ENCODE data around the gene UIMC1. TPM values are rescaled to one million over a fixed set of nuclear protein-coding genes. Genes with fewer than 3 reads are reported as not detected.

UIMC1 gene
- total and polyA plus RNA-seq, 2 donors (not counting 1 experiment from before 2014, with no cell fraction given): 49.2 to 98.1 TPM

GRCh38 chr5:176864755-176865154 lies 141.8 kb downstream of the UIMC1 start:
- H3K27me3 Mint-ChIP-seq: peaks cover 29% of the 10 kb centered on the region

GRCh38 chr5:176863765-176864098 lies 142.8 kb downstream of the UIMC1 start:
- no peaks in the 10 kb centered on the region for H3K79me2 ChIP-seq (ENCODE audit: control insufficient read depth, insufficient read depth, low read length)
- H3K4me2 ChIP-seq (replicated peaks; ENCODE audit: low read depth, low read length, poor library complexity, severe bottlenecking): no peak overlapping the region
- H3K4me3 ChIP-seq (ENCODE audit: control extremely low read depth in 1 of 5, extremely low read depth in 1 of 5, insufficient read depth in 1 of 5, low read depth in 2 of 5, low read length in 4 of 5): no peak overlapping the region
- H3K36me3 ChIP-seq (replicated peaks in 1 of 2; ENCODE audit: control extremely low read depth in 1 of 2, control insufficient read depth in 1 of 2, extremely low read depth in 1 of 2, insufficient read depth in 2 of 2, low read length in 1 of 2): no peaks in the 10 kb centered on the region
- H3K9me3 ChIP-seq (ENCODE audit: control extremely low read depth in 1 of 3, control insufficient read depth in 2 of 3, insufficient read depth in 1 of 3, low read length in 2 of 3): peaks cover 0 to 5% (median 0%) of the 10 kb centered on the region in 3 donors
- TF ChIP-seq CTCF (IDR thresholded peaks at IDR 0.05) (no peak), EZH2 (IDR thresholded peaks at IDR 0.05; ENCODE audit: borderline replicate concordance, insufficient read depth, low read depth, low read length, poor library complexity, severe bottlenecking) (no peak)
- Mint-ChIP-seq H3K4me3 (no peak overlapping the region), H3K27ac (no peak overlapping the region), H3K4me1 (no peaks in the 10 kb centered on the region), H3K9me3 (ENCODE audit: insufficient read depth) (no peaks in the 10 kb centered on the region), H3K27me3 (peaks cover 29% of the 10 kb centered on the region)
- ATAC-seq (ENCODE audit: low read depth) (no peak), DNase-seq (no peak)
- intact Hi-C loops (cut with micrococcal nuclease): no loop called here
- H3K4me1 ChIP-seq (ENCODE audit: control insufficient read depth in 2 of 2, insufficient read depth in 2 of 2, low read length in 2 of 2): no peaks in the 10 kb centered on the region
- peaks cover 0 to 54% (median 13%) of the 10 kb centered on the region in 4 experiments for H3K27me3 ChIP-seq (replicated peaks in 1 of 4; ENCODE audit: control extremely low read depth in 1 of 4, control insufficient read depth in 3 of 4, insufficient read depth in 4 of 4, low read length in 3 of 4)
- H4K20me1 ChIP-seq (ENCODE audit: control insufficient read depth, insufficient read depth, low read length, poor library complexity, severe bottlenecking): no peaks in the 10 kb centered on the region
- H3K27ac ChIP-seq (ENCODE audit: low read length in 2 of 2): no peak overlapping the region
- no peak overlapping the region for H3K9ac ChIP-seq (ENCODE audit: low read length)
- WGBS (ENCODE audit: insufficient coverage): 30% methylated on average over 5 of the region's 5 CpGs
- no peak overlapping the region for H2AFZ ChIP-seq (ENCODE audit: insufficient read depth, low read depth, low read length, poor library complexity, severe bottlenecking)
- ChIA-PET POLR2A (no interaction called here), CTCF (no interaction called here)

More at GRCh38 chr5:176864755-176865154, 141.8 kb downstream of the UIMC1 start:
- WGBS (ENCODE audit: insufficient coverage): 86% methylated on average over 4 of the region's 8 CpGs
- H3K4me3 ChIP-seq (ENCODE audit: control extremely low read depth in 1 of 5, extremely low read depth in 1 of 5, insufficient read depth in 1 of 5, low read depth in 2 of 5, low read length in 4 of 5): no peak overlapping the region
- POLR2A ChIA-PET: no interaction called here
- peaks cover 0 to 54% (median 13%) of the 10 kb centered on the region in 4 experiments for H3K27me3 ChIP-seq (replicated peaks in 1 of 4; ENCODE audit: control extremely low read depth in 1 of 4, control insufficient read depth in 3 of 4, insufficient read depth in 4 of 4, low read length in 3 of 4)
- no peaks in the 10 kb centered on the region for H3K79me2 ChIP-seq (ENCODE audit: control insufficient read depth, insufficient read depth, low read length)
- H3K4me1 ChIP-seq (ENCODE audit: control insufficient read depth in 2 of 2, insufficient read depth in 2 of 2, low read length in 2 of 2): no peaks in the 10 kb centered on the region
- intact Hi-C loops (cut with micrococcal nuclease): no loop called here
- DNase-seq (no peak), ATAC-seq (ENCODE audit: low read depth) (no peak)
- CTCF ChIA-PET: no interaction called here
- Mint-ChIP-seq H3K9me3 (ENCODE audit: insufficient read depth) (no peaks in the 10 kb centered on the region), H3K27ac (no peak overlapping the region), H3K4me3 (no peak overlapping the region), H3K4me1 (no peaks in the 10 kb centered on the region)
- H3K9ac ChIP-seq (ENCODE audit: low read length): no peak overlapping the region
- H2AFZ ChIP-seq (ENCODE audit: insufficient read depth, low read depth, low read length, poor library complexity, severe bottlenecking): no peak overlapping the region
- H3K27ac ChIP-seq (ENCODE audit: low read length in 2 of 2): no peak overlapping the region
- H4K20me1 ChIP-seq (ENCODE audit: control insufficient read depth, insufficient read depth, low read length, poor library complexity, severe bottlenecking): no peaks in the 10 kb centered on the region
- H3K9me3 ChIP-seq (ENCODE audit: control extremely low read depth in 1 of 3, control insufficient read depth in 2 of 3, insufficient read depth in 1 of 3, low read length in 2 of 3): peaks cover 0 to 5% (median 0%) of the 10 kb centered on the region in 3 donors
- H3K4me2 ChIP-seq (replicated peaks; ENCODE audit: low read depth, low read length, poor library complexity, severe bottlenecking): no peak overlapping the region
- no peaks in the 10 kb centered on the region for H3K36me3 ChIP-seq (replicated peaks in 1 of 2; ENCODE audit: control extremely low read depth in 1 of 2, control insufficient read depth in 1 of 2, extremely low read depth in 1 of 2, insufficient read depth in 2 of 2, low read length in 1 of 2)
- TF ChIP-seq CTCF (IDR thresholded peaks at IDR 0.05): no peak

Measured in B cell (primary cell).